GM12878 (cell line): ENCODE measurements around the gene PKP4. TPM values are rescaled to one million over a fixed set of nuclear protein-coding genes. Genes with fewer than 3 reads are reported as not detected.

Experiments
- ATAC-seq: fragments of 200-7000 bp; cut with Tn5 transposase; 3 replicates; pipeline ENCODE4 v1.9.1; 2020; ENCODE audit warnings: mild to moderate bottlenecking, moderate library complexity
- BruUV-seq: library from RNA; stranded (reverse); fragments of 400-500 nt; replicated peaks from 2 replicates; lab custom pipeline; 2021; lab: Mats Ljungman, UMichigan
- CTCF ChIA-PET: fragments of 300-600 bp; sonication (Branson Sonifier 250); formaldehyde crosslinking; extraction: SDS; loops from one replicate; lab custom pipeline; 2021; ENCODE audit warnings: inconsistent platforms; lab: Yijun Ruan, JAX
- POLR2A ChIA-PET: fragments of 350-600 bp; formaldehyde crosslinking; extraction: SDS; loops from one replicate; lab custom pipeline; 2021; ENCODE audit warnings: inconsistent platforms; lab: Charles Lee
- RAD21 ChIA-PET: fragments of 300-600 bp; sonication (Branson Sonifier 250); formaldehyde crosslinking; loops from one replicate; lab custom pipeline; 2023; ENCODE audit warnings: antibody characterized with exemption; ENCODE audit not compliant: unreplicated experiment; lab: Charles Lee
- SMC1A ChIA-PET: fragments of 300-600 bp; sonication (Branson Sonifier 250); formaldehyde crosslinking; loops from one replicate; lab custom pipeline; 2023; ENCODE audit not compliant: unreplicated experiment, uncharacterized antibody; lab: Charles Lee
- DNase-seq: peaks from one replicate; pipeline ENCODE4 v3.0.0-alpha.2; 2011; ENCODE audit warnings: low read depth, low spot score
- FAIRE-seq: peaks from 3 replicates; lab custom pipeline; 2011; peaks lifted over from hg19 to GRCh38; lab: Jason Lieb, UNC
- H2AFZ ChIP-seq: 2 replicates; pipeline ENCODE4 v1.6.0; 2011; ENCODE audit warnings: low read depth, low read length, control low read depth; ENCODE audit not compliant: control insufficient read depth
- H3K27ac ChIP-seq: 2 replicates; pipeline ENCODE4 v1.5.1; 2011; ENCODE audit warnings: control low read depth; ENCODE audit not compliant: control insufficient read depth, insufficient read depth
- H3K27me3 ChIP-seq, 2 experiments: replicated peaks in 1 of 2; 2 replicates each; pipeline versions ENCODE4 v1.6.0 to v1.6.1; 2011; ENCODE audit warnings: low read length in 1 of 2; ENCODE audit not compliant: control insufficient read depth in 2 of 2, insufficient read depth in 2 of 2
- H3K36me3 ChIP-seq, 2 experiments: 2 replicates each; pipeline ENCODE4 v1.5.1; 2011; ENCODE audit warnings: low read length in 1 of 2; ENCODE audit not compliant: control insufficient read depth in 2 of 2, insufficient read depth in 2 of 2
- H3K4me1 ChIP-seq: 2 replicates; pipeline ENCODE4 v1.6.1; 2011; ENCODE audit warnings: mild to moderate bottlenecking, low read length, moderate library complexity, mixed read lengths; ENCODE audit not compliant: control insufficient read depth, insufficient read depth
- H3K4me2 ChIP-seq: 2 replicates; pipeline ENCODE4 v1.6.0; 2011; ENCODE audit warnings: control low read depth; ENCODE audit not compliant: control insufficient read depth, insufficient read depth
- H3K4me3 ChIP-seq: fragments of 200-600 bp; sonication (generic); 2 replicates; pipeline ENCODE4 v1.5.1; 2016
- H3K79me2 ChIP-seq: 2 replicates; pipeline ENCODE4 v1.6.0; 2011; ENCODE audit warnings: low read length; ENCODE audit not compliant: control insufficient read depth, insufficient read depth
- H3K9ac ChIP-seq: 2 replicates; pipeline ENCODE4 v1.8.0; 2011; ENCODE audit warnings: low read length, control low read depth, mixed read lengths; ENCODE audit not compliant: control insufficient read depth, insufficient read depth
- H3K9me3 ChIP-seq: replicated peaks from 3 replicates; pipeline ENCODE4 v1.5.1; 2011; ENCODE audit warnings: mild to moderate bottlenecking, low read length; ENCODE audit not compliant: control insufficient read depth, insufficient read depth
- H4K20me1 ChIP-seq: 2 replicates; pipeline ENCODE4 v1.6.0; 2011; ENCODE audit not compliant: control insufficient read depth, insufficient read depth
- BRCA1 ChIP-seq: IDR thresholded peaks from 2 replicates; pipeline ENCODE4 v1.6.1; 2011; ENCODE audit warnings: low read depth, low read length, improper control_type of control experiment
- CBX3 ChIP-seq: fragments of 200-600 bp; sonication (generic); IDR thresholded peaks from 2 replicates; pipeline ENCODE4 v1.6.1; 2016; ENCODE audit warnings: low read depth, borderline replicate concordance
- CBX5 ChIP-seq: sonication (generic); IDR thresholded peaks from 2 replicates; pipeline ENCODE4 v1.6.1; 2016; ENCODE audit warnings: low read depth, moderate library complexity, mild to moderate bottlenecking, inconsistent platforms
- EED ChIP-seq: sonication (generic); IDR thresholded peaks from 2 replicates; pipeline ENCODE4 v1.6.1; 2016; ENCODE audit warnings: antibody characterized with exemption, low read depth
- MEF2B ChIP-seq: fragments of 450-650 bp; IDR thresholded peaks from 2 replicates; pipeline ENCODE4 v1.6.1; 2018; ENCODE audit warnings: mild to moderate bottlenecking, moderate library complexity; ENCODE audit not compliant: partially characterized antibody, poor library complexity, severe bottlenecking
- NBN ChIP-seq: fragments of 450-650 bp; IDR thresholded peaks from 2 replicates; pipeline ENCODE4 v1.6.1; 2016
- NFIC ChIP-seq: IDR thresholded peaks from 2 replicates; pipeline ENCODE4 v1.6.1; 2012; ENCODE audit warnings: low read depth, mild to moderate bottlenecking, inconsistent platforms, low read length, moderate library complexity
- NRF1 ChIP-seq: conservative IDR thresholded peaks from 2 replicates; pipeline ENCODE4 v1.6.1; 2011; ENCODE audit warnings: mild to moderate bottlenecking, low read depth, low read length, improper control_type of control experiment
- RAD21 ChIP-seq: IDR thresholded peaks from 2 replicates; pipeline ENCODE4 v1.6.1; 2011; ENCODE audit warnings: mild to moderate bottlenecking, low read depth, low read length, moderate library complexity; ENCODE audit not compliant: insufficient read depth
- RAD51 ChIP-seq: fragments of 450-650 bp; IDR thresholded peaks from 2 replicates; pipeline ENCODE4 v1.6.1; 2016; ENCODE audit warnings: moderate library complexity, mild to moderate bottlenecking, inconsistent platforms
- RELA ChIP-seq: fragments of 450-650 bp; IDR thresholded peaks from 2 replicates; pipeline ENCODE4 v1.8.0; 2014; ENCODE audit warnings: borderline replicate concordance; ENCODE audit not compliant: partially characterized antibody
- SP1 ChIP-seq: IDR thresholded peaks from one replicate; pipeline ENCODE4 v1.6.1; 2011; ENCODE audit warnings: low read depth, low read length
- TAF1 ChIP-seq: IDR thresholded peaks from 2 replicates; pipeline ENCODE4 v1.6.1; 2011; ENCODE audit warnings: mild to moderate bottlenecking, low read depth, low read length, borderline replicate concordance
- TARDBP ChIP-seq: IDR thresholded peaks from 2 replicates; pipeline ENCODE4 v1.6.1; 2016; ENCODE audit warnings: borderline replicate concordance
- ZSCAN29 ChIP-seq: fragments of 450-650 bp; IDR thresholded peaks from 2 replicates; pipeline ENCODE4 v1.6.1; 2017; ENCODE audit warnings: mild to moderate bottlenecking, moderate library complexity
- WGBS: methylation state at CpG from one replicate; pipeline ENCODE4 v1.1.6; 2016; ENCODE audit warnings: low lambda C conversion rate; ENCODE audit not compliant: insufficient replicate concordance, insufficient coverage; ENCODE audit errors: missing lambda C conversion rate; 5-methylcytosine and 5-hydroxymethylcytosine counted together
- in situ Hi-C: fragments of 300-500 bp; cut with MboI; formaldehyde crosslinking; loops from 9 replicates; pipeline ENCODE4 v1.14.3; 2018; ENCODE audit warnings: mixed read lengths
- intact Hi-C: fragments of 100-400 bp; cut with micrococcal nuclease; formaldehyde crosslinking; loops from one replicate; pipeline ENCODE4 v1.14.2; 2022; ENCODE audit not compliant: unreplicated experiment
- polyA plus RNA-seq, 11 experiments: library from polyadenylated mRNA; depleted of rRNA in 4 of 11; unstranded in 6 of 11; stranded (reverse) in 5 of 11; fragments of >200 nt; fragmentation: Nextera tagmentation in 4 of 11; fragmentation: Illumina TruSeq in 1 of 11; extraction: Ambion mirVana in 4 of 11; extraction: Trizol in 1 of 11; gene quantifications; 1 replicate in 1 of 11; 2 replicates in 10 of 11; pipeline versions ENCODE4 v1.2.1 to v1.2.3, GENCODE V29; 2011 to 2016; ENCODE audit warnings: inconsistent platforms in 2 of 11, missing spikeins in 2 of 11, low read depth in 1 of 11
- total RNA-seq, 4 experiments: library from RNA; depleted of rRNA in 3 of 4; stranded (reverse); fragments of >200 nt in 3 of 4; fragmentation: Illumina TruSeq in 1 of 4; extraction: Trizol in 1 of 4; gene quantifications; 2 replicates each; pipeline versions ENCODE4 v1.2.1 to v1.2.3, GENCODE V29; 2013 to 2021
- TF ChIP-seq, protein P1 (sequence below): IDR thresholded peaks from 2 replicates; pipeline ENCODE4 v1.6.1; 2011; ENCODE audit warnings: mild to moderate bottlenecking, low read depth, low read length, moderate library complexity; ENCODE audit not compliant: insufficient replicate concordance
- TF ChIP-seq, protein P2 (sequence below): fragments of 450-650 bp; IDR thresholded peaks from 2 replicates; pipeline ENCODE4 v1.6.1; 2017; ENCODE audit warnings: mild to moderate bottlenecking, moderate library complexity
- TF ChIP-seq, protein P3 (sequence below): IDR thresholded peaks from 2 replicates; pipeline ENCODE4 v1.6.1; 2011; ENCODE audit warnings: low read depth, low read length, improper control_type of control experiment, borderline replicate concordance
- TF ChIP-seq, protein P4 (sequence below): IDR thresholded peaks from 2 replicates; pipeline ENCODE4 v1.6.1; 2012; ENCODE audit warnings: low read depth, low read length, improper control_type of control experiment

PKP4 gene
- total and polyA plus RNA-seq, 10 of the 15 experiments (the other 5 are each of a cell fraction or from before 2014, with no cell fraction given): 4.8 to 35.8 (median 17.7) TPM

DNA sequence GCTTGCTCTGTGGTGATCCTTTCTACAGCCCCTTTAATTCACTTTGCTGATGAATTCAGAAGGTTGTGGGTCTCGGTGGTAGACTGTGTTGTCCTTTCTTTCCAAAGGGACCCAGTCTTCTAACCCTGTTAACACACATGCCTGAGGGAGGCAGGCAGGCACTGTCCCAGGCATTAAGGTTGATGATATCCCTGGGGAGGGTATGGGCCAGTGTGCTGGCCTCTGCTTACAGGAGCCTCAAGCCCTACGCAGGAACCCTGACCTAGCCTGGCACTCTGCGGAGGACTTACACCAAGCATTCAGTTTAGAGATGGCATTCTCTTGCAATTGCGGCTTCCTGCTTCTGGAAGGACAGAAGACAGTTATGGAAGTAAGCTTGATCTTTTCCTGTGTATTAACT, 102.5 kb downstream of the PKP4 start:
- H3K4me2 ChIP-seq: no peak overlapping the region
- ChIA-PET CTCF (no interaction called here), POLR2A (no interaction called here), RAD21 (no interaction called here), SMC1A (no interaction called here)
- no peaks in the 10 kb centered on the region for H3K36me3 ChIP-seq
- FAIRE-seq (no peak), DNase-seq (no peak), ATAC-seq (no peak)
- H3K79me2 ChIP-seq: no peaks in the 10 kb centered on the region
- H3K4me1 ChIP-seq: no peaks in the 10 kb centered on the region
- H2AFZ ChIP-seq: no peak overlapping the region
- TF ChIP-seq TAF1: no peak
- TF ChIP-seq EED: no peak
- TF ChIP-seq SP1: no peak
- TF ChIP-seq, protein P1, sequence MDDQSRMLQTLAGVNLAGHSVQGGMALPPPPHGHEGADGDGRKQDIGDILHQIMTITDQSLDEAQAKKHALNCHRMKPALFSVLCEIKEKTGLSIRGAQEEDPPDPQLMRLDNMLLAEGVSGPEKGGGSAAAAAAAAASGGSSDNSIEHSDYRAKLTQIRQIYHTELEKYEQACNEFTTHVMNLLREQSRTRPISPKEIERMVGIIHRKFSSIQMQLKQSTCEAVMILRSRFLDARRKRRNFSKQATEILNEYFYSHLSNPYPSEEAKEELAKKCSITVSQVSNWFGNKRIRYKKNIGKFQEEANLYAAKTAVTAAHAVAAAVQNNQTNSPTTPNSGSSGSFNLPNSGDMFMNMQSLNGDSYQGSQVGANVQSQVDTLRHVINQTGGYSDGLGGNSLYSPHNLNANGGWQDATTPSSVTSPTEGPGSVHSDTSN: no peak
- TF ChIP-seq BRCA1: no peak
- no peak for TF ChIP-seq RELA
- TF ChIP-seq CBX5: no peak
- no peak for TF ChIP-seq TARDBP
- no peak for TF ChIP-seq NFIC
- TF ChIP-seq, protein P2, sequence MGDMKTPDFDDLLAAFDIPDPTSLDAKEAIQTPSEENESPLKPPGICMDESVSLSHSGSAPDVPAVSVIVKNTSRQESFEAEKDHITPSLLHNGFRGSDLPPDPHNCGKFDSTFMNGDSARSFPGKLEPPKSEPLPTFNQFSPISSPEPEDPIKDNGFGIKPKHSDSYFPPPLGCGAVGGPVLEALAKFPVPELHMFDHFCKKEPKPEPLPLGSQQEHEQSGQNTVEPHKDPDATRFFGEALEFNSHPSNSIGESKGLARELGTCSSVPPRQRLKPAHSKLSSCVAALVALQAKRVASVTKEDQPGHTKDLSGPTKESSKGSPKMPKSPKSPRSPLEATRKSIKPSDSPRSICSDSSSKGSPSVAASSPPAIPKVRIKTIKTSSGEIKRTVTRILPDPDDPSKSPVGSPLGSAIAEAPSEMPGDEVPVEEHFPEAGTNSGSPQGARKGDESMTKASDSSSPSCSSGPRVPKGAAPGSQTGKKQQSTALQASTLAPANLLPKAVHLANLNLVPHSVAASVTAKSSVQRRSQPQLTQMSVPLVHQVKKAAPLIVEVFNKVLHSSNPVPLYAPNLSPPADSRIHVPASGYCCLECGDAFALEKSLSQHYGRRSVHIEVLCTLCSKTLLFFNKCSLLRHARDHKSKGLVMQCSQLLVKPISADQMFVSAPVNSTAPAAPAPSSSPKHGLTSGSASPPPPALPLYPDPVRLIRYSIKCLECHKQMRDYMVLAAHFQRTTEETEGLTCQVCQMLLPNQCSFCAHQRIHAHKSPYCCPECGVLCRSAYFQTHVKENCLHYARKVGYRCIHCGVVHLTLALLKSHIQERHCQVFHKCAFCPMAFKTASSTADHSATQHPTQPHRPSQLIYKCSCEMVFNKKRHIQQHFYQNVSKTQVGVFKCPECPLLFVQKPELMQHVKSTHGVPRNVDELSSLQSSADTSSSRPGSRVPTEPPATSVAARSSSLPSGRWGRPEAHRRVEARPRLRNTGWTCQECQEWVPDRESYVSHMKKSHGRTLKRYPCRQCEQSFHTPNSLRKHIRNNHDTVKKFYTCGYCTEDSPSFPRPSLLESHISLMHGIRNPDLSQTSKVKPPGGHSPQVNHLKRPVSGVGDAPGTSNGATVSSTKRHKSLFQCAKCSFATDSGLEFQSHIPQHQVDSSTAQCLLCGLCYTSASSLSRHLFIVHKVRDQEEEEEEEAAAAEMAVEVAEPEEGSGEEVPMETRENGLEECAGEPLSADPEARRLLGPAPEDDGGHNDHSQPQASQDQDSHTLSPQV: no peak
- TF ChIP-seq NBN: no peak
- TF ChIP-seq, protein P3, sequence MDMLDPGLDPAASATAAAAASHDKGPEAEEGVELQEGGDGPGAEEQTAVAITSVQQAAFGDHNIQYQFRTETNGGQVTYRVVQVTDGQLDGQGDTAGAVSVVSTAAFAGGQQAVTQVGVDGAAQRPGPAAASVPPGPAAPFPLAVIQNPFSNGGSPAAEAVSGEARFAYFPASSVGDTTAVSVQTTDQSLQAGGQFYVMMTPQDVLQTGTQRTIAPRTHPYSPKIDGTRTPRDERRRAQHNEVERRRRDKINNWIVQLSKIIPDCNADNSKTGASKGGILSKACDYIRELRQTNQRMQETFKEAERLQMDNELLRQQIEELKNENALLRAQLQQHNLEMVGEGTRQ: no peak
- no peak for TF ChIP-seq ZSCAN29
- TF ChIP-seq RAD51: no peak
- TF ChIP-seq MEF2B: no peak
- TF ChIP-seq RAD21: no peak
- no peak for TF ChIP-seq CBX3
- no peak for TF ChIP-seq NRF1
- TF ChIP-seq, protein P4, sequence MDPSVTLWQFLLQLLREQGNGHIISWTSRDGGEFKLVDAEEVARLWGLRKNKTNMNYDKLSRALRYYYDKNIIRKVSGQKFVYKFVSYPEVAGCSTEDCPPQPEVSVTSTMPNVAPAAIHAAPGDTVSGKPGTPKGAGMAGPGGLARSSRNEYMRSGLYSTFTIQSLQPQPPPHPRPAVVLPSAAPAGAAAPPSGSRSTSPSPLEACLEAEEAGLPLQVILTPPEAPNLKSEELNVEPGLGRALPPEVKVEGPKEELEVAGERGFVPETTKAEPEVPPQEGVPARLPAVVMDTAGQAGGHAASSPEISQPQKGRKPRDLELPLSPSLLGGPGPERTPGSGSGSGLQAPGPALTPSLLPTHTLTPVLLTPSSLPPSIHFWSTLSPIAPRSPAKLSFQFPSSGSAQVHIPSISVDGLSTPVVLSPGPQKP: no peak
- no peaks in the 10 kb centered on the region for H3K9me3 ChIP-seq
- no peaks in the 10 kb centered on the region for H3K27me3 ChIP-seq
- no peak overlapping the region for H3K9ac ChIP-seq
- no peaks in the 10 kb centered on the region for H4K20me1 ChIP-seq
- no TSS peak for BruUV-seq
- no peak overlapping the region for H3K4me3 ChIP-seq
- in situ Hi-C loops (no loop called here), intact Hi-C loops (no loop called here)
- H3K27ac ChIP-seq: no peak overlapping the region
- WGBS: 98% methylated on average over 4 of the region's 4 CpGs
